Mammary epithelial cell (primary cell): ENCODE measurements around the gene ZFR.

ENCODE experiments used
- EZH2 ChIP-seq: IDR thresholded peaks from 2 replicates; pipeline ENCODE4 v1.6.1; 2012; ENCODE audit warnings: low read length, inconsistent platforms, borderline replicate concordance
- TF ChIP-seq, protein P1 (sequence below), 2 donors: IDR thresholded peaks in 1 of 2; conservative IDR thresholded peaks in 1 of 2; 2 replicates each; pipeline ENCODE4 v1.5.1; 2011 to 2012; ENCODE audit warnings: inconsistent platforms in 2 of 2, low read length in 2 of 2, mild to moderate bottlenecking in 2 of 2, control low read depth in 1 of 2, low read depth in 1 of 2; ENCODE audit not compliant: insufficient read depth in 1 of 2; ENCODE audit errors: extremely low read depth in 1 of 2

DNA sequence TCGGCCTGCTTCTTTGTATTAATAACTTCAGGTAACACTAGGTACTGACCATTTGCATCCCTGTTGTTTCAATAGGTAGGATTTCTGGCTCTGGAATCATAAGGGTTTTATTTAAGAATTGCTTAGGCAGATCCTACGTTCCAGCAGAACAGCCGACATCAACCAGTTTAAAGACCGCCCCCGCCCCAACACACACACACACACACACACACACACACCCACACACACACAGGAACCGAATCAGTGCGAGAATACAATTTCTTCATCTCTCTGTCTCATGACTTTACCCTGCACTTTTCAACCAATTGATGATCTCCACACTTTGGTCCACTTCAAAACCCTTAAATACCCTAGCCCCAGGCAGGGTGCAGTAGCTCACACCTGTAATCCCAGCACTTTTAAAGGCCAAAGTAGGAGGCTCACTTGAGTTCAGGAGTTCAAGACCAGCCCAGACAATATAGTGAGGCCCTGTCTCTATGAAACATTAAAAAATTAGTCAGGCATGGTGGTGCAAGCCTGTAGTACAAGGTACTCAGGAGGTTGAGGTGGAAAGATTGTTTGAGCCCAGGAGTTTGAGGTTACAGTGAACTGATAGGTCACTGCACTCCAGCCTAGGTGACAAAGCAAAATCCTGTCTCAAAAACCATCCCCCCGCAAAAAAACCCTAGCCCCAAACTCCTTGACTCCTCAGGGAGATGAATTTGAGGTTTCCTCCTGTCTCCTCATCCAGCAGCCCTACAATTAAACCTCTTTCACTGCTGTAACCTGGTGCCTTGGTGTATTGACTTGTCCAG is 129.1 kb downstream of the ZFR start:
- TF ChIP-seq, protein P1, sequence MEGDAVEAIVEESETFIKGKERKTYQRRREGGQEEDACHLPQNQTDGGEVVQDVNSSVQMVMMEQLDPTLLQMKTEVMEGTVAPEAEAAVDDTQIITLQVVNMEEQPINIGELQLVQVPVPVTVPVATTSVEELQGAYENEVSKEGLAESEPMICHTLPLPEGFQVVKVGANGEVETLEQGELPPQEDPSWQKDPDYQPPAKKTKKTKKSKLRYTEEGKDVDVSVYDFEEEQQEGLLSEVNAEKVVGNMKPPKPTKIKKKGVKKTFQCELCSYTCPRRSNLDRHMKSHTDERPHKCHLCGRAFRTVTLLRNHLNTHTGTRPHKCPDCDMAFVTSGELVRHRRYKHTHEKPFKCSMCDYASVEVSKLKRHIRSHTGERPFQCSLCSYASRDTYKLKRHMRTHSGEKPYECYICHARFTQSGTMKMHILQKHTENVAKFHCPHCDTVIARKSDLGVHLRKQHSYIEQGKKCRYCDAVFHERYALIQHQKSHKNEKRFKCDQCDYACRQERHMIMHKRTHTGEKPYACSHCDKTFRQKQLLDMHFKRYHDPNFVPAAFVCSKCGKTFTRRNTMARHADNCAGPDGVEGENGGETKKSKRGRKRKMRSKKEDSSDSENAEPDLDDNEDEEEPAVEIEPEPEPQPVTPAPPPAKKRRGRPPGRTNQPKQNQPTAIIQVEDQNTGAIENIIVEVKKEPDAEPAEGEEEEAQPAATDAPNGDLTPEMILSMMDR (conservative IDR thresholded peaks at IDR 0.05 in 1 of 2, IDR thresholded peaks at IDR 0.05 in 1 of 2; ENCODE audit: extremely low read depth in 1 of 2, insufficient read depth in 1 of 2, low read depth in 1 of 2, low read length in 2 of 2), result no peak
- TF ChIP-seq EZH2, result no peak
